HUES64 (cell line): ENCODE measurements around the gene C1orf232.

Experiments
- H3K27ac ChIP-seq: 2 replicates; pipeline ENCODE4 v1.7.0; 2013; ENCODE audit warnings: low read depth, low read length, inconsistent platforms
- H3K27me3 ChIP-seq: 2 replicates; pipeline ENCODE4 v1.6.1; 2013; ENCODE audit warnings: mild to moderate bottlenecking, low read length; ENCODE audit not compliant: insufficient read depth
- H3K36me3 ChIP-seq: 2 replicates; pipeline ENCODE4 v1.6.1; 2013; ENCODE audit warnings: mild to moderate bottlenecking, low read length; ENCODE audit not compliant: insufficient read depth
- H3K4me1 ChIP-seq: 2 replicates; pipeline ENCODE4 v1.6.1; 2013; ENCODE audit warnings: mild to moderate bottlenecking, low read length, moderate library complexity; ENCODE audit not compliant: insufficient read depth
- H3K4me3 ChIP-seq: 2 replicates; pipeline ENCODE4 v1.5.1; 2013; ENCODE audit warnings: mild to moderate bottlenecking, low read length, moderate library complexity
- H3K9ac ChIP-seq: 2 replicates; pipeline ENCODE4 v1.6.1; 2013; ENCODE audit warnings: mild to moderate bottlenecking, low read depth, low read length
- H3K9me3 ChIP-seq: 2 replicates; pipeline ENCODE4 v1.6.1; 2013; ENCODE audit warnings: low read depth, low read length; ENCODE audit not compliant: insufficient read depth
- WGBS: fragments of 150-250, 120-280 bp; methylation state at CpG from one replicate; pipeline ENCODE4 v1.1.7; 2013; ENCODE audit warnings: missing lambda C conversion rate; 5-methylcytosine and 5-hydroxymethylcytosine counted together

The C1orf232 gene

GRCh38 chr1:26154750-26155149 is 14.0 kb downstream of the C1orf232 start:
- Histone ChIP-seq H3K27me3 (peaks cover 97% of the 10 kb centered on the region), H3K4me3 (peak overlapping the region; percentile 41), H3K4me1 (peaks cover 37% of the 10 kb centered on the region), H3K9me3 (no peaks in the 10 kb centered on the region), H3K36me3 (no peaks in the 10 kb centered on the region), H3K27ac (no peak overlapping the region), H3K9ac (no peak overlapping the region)
- WGBS: 2% methylated on average over 9 of the region's 9 CpGs

GRCh38 chr1:26153966-26154532 is 14.7 kb downstream of the C1orf232 start:
- Histone ChIP-seq H3K4me1 (peaks cover 32% of the 10 kb centered on the region), H3K4me3 (no peak overlapping the region), H3K9me3 (no peaks in the 10 kb centered on the region), H3K36me3 (no peaks in the 10 kb centered on the region), H3K27ac (no peak overlapping the region), H3K9ac (no peak overlapping the region), H3K27me3 (peaks cover 94% of the 10 kb centered on the region)
- 60% methylated on average over 5 of the region's 5 CpGs for WGBS

- H3K27ac ChIP-seq: no peak overlapping the region
- peaks cover 83% of the 10 kb centered on the region for H3K27me3 ChIP-seq
- H3K9ac ChIP-seq: no peak overlapping the region
- no peaks in the 10 kb centered on the region for H3K4me1 ChIP-seq
- H3K9me3 ChIP-seq: no peaks in the 10 kb centered on the region
- H3K4me3 ChIP-seq: no peak overlapping the region
- no peaks in the 10 kb centered on the region for H3K36me3 ChIP-seq
Measured at GRCh38 chr1:26148887-26149286, 19.9 kb downstream of the C1orf232 start.

GRCh38 chr1:26145960-26146294 is 22.8 kb downstream of the C1orf232 start:
- no peak overlapping the region for H3K4me3 ChIP-seq
- peaks cover 59% of the 10 kb centered on the region for H3K27me3 ChIP-seq
- no peaks in the 10 kb centered on the region for H3K4me1 ChIP-seq
- no peak overlapping the region for H3K27ac ChIP-seq
- no peak overlapping the region for H3K9ac ChIP-seq
- no peaks in the 10 kb centered on the region for H3K36me3 ChIP-seq
- H3K9me3 ChIP-seq: no peaks in the 10 kb centered on the region
- WGBS: 69% methylated on average over 6 of the region's 6 CpGs

GRCh38 chr1:26145041-26145959 is 23.5 kb downstream of the C1orf232 start:
- no peak overlapping the region for H3K27ac ChIP-seq
- no peak overlapping the region for H3K9ac ChIP-seq
- H3K36me3 ChIP-seq: no peaks in the 10 kb centered on the region
- no peaks in the 10 kb centered on the region for H3K9me3 ChIP-seq
- peaks cover 54% of the 10 kb centered on the region for H3K27me3 ChIP-seq
- 35% methylated on average over 19 of the region's 19 CpGs for WGBS
- no peak overlapping the region for H3K4me3 ChIP-seq
- H3K4me1 ChIP-seq: no peaks in the 10 kb centered on the region

GRCh38 chr1:26142159-26142558 is 26.6 kb downstream of the C1orf232 start:
- Histone ChIP-seq H3K27ac (no peak overlapping the region), H3K27me3 (peaks cover 33% of the 10 kb centered on the region), H3K4me3 (no peak overlapping the region), H3K9ac (no peak overlapping the region), H3K36me3 (no peaks in the 10 kb centered on the region), H3K9me3 (no peaks in the 10 kb centered on the region), H3K4me1 (no peaks in the 10 kb centered on the region; the same call in 1 of the 2 replicates)
- WGBS: 95% methylated on average over 8 of the region's 8 CpGs

GRCh38 chr1:26138974-26139558 is 29.7 kb downstream of the C1orf232 start:
- 76% methylated on average over 2 of the region's 3 CpGs for WGBS
- no peak overlapping the region for H3K4me3 ChIP-seq
- no peaks in the 10 kb centered on the region for H3K9me3 ChIP-seq
- H3K4me1 ChIP-seq: no peaks in the 10 kb centered on the region; the same call in 1 of the 2 replicates
- no peak overlapping the region for H3K27ac ChIP-seq
- H3K9ac ChIP-seq: no peak overlapping the region
- peaks cover 5% of the 10 kb centered on the region; the same call in 1 of the 2 replicates for H3K27me3 ChIP-seq
- no peaks in the 10 kb centered on the region for H3K36me3 ChIP-seq

GRCh38 chr1:26134466-26134865 is 34.3 kb downstream of the C1orf232 start:
- WGBS: 82% methylated on average over 3 of the region's 3 CpGs
- Histone ChIP-seq H3K9me3 (no peaks in the 10 kb centered on the region), H3K9ac (no peak overlapping the region), H3K4me3 (no peak overlapping the region), H3K27ac (no peak overlapping the region), H3K4me1 (no peaks in the 10 kb centered on the region; the same call in 1 of the 2 replicates), H3K27me3 (no peaks in the 10 kb centered on the region), H3K36me3 (no peaks in the 10 kb centered on the region)

GRCh38 chr1:26132834-26133167 is 36.0 kb downstream of the C1orf232 start:
- Histone ChIP-seq H3K9ac (no peak overlapping the region), H3K4me3 (no peak overlapping the region)
- 90% methylated on average over 2 of the region's 2 CpGs for WGBS

GRCh38 chr1:26132128-26132833 is 36.5 kb downstream of the C1orf232 start:
- Histone ChIP-seq H3K4me3 (no peak overlapping the region), H3K27me3 (no peaks in the 10 kb centered on the region), H3K36me3 (no peaks in the 10 kb centered on the region), H3K4me1 (peaks cover 4% of the 10 kb centered on the region; the same call in 1 of the 2 replicates), H3K9ac (no peak overlapping the region), H3K27ac (no peak overlapping the region), H3K9me3 (no peaks in the 10 kb centered on the region)
- WGBS: 80% methylated on average over 4 of the region's 5 CpGs

More at GRCh38 chr1:26132834-26133167, 36.0 kb downstream of the C1orf232 start:
- Histone ChIP-seq H3K27ac (no peak overlapping the region), H3K9me3 (no peaks in the 10 kb centered on the region), H3K36me3 (no peaks in the 10 kb centered on the region), H3K27me3 (no peaks in the 10 kb centered on the region), H3K4me1 (no peaks in the 10 kb centered on the region)

GRCh38 chr1:26130695-26131094 is 38.1 kb downstream of the C1orf232 start:
- Histone ChIP-seq H3K9me3 (no peaks in the 10 kb centered on the region), H3K27me3 (no peaks in the 10 kb centered on the region), H3K27ac (no peak overlapping the region), H3K4me1 (peaks cover 12% of the 10 kb centered on the region), H3K36me3 (no peaks in the 10 kb centered on the region), H3K9ac (no peak overlapping the region), H3K4me3 (no peak overlapping the region)
- WGBS: 76% methylated on average over 1 of the region's 1 CpG
